Stimulated activated CD4-positive, alpha-beta T cell treated with anti-CD3 and anti-CD28 coated beads, TNF-alpha, amount 100 ng/mL, for 48 hours (primary cell): ENCODE measurements around the gene PSENEN.
A peak's percentile ranks its signal among the peaks of the same experiment; 100 is the strongest.
"Not testable (repeated sequence)": the region's sequence is repeated elsewhere in the genome, so short reads cannot be mapped to it uniquely, and the experiment has no call there.

Source experiments
- DNase-seq, 3 donors: peaks; one replicate each; pipeline ENCODE4 v3.0.0-alpha.2; 2020; ENCODE audit warnings: low read depth in 3 of 3

The PSENEN gene

DNA sequence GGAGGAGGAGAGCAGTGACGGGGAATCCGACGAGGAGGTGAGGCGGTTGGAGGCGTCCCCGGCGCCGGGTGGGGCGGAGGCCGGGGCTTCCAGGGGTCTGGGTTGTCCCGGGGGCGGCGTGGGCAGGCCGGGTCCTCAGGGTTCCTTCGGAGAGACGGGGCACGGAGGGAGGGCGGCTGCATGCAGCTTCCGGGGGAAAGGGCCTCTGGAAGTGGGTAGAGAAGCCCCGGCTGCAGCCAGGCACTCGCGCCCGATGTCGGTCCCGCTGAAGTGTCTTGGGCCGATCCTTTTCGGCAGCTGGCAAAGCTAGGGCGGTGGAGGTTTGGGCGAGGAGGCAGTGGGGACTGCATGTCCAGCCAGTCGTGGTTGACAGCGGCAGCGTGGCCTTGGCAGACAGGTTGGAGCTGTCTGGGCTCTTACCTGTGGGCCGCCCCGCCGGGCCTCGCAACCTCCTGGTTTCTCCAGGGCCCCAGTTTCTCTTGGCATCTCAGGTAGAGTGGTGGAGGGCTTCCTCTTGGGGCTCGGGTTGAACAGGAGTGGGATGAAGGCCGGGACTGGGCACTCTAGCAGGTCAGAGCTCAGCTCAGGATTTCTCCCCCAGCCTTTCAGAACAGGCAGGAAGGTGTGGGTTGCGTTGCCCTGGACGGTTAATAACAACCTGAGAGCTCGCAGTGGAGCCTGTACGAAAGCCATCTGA lies 27.0 kb upstream of the PSENEN start:
- DNase-seq, result peak in 1 of 3 donors; percentile 53

DNA sequence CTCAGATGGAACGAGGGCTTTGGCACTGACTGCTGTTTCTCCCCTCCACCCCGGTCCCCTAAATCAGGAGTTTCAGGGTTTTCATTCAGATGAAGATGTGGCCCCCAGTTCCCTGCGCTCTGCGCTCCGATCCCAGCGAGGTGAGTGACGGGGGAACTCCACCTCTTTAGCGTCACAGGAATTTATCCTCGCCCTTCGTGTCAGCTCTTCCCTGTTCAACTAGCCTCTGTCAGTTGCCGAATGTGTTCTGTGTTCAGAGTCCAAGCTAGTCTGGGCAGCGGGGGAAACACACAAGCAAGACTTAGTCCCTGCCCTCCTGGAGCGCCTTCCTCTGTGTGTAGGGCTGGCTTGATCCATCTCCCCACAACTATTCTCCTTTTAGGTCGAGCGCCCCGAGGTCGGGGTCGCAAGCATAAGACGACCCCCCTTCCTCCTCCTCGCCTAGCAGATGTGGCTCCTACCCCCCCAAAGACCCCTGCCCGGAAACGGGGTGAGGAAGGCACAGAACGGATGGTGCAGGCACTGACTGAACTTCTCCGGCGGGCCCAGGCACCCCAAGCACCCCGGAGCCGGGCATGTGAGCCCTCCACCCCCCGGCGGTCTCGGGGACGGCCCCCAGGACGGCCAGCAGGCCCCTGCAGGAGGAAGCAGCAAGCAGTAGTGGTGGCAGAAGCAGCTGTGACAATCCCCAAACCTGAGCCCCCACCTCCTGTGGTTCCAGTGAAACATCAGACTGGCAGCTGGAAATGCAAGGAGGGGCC lies 25.9 kb upstream of the PSENEN start:
- DNase-seq, result no peak

- DNase-seq, result no peak
Observed at GRCh38 chr19:35720163-35720524, 25.3 kb upstream of the PSENEN start.

- no peak for DNase-seq
Observed at GRCh38 chr19:35720648-35721047, 24.8 kb upstream of the PSENEN start.

DNA sequence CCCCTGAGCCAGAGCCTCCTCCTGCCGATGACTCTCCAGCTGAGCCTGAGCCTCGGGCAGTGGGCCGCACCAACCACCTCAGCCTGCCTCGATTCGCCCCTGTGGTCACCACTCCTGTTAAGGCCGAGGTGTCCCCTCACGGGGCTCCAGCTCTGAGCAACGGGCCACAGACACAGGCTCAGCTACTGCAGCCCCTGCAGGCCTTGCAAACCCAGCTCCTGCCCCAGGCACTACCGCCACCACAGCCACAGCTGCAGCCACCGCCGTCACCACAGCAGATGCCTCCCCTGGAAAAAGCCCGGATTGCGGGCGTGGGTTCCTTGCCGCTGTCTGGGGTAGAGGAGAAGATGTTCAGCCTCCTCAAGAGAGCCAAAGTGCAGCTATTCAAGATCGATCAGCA lies 24.1 kb upstream of the PSENEN start:
- DNase-seq, result no peak

DNA sequence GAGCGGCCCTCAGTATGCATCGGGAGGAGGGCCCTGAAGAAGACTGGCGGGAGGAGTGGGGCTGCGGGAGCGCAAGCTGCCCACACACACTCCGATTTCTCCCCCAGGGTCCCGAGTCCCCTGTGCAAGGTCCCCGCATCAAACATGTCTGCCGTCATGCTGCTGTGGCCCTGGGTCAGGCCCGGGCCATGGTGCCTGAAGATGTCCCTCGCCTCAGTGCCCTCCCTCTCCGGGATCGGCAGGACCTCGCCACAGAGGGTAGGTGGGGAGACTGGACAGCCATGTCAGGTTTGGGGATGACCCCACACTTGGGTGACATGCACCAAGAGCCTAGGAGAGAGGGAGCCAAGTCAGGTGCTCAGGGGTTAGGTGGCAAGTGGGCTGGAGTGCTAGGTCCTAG lies 23.0 kb upstream of the PSENEN start:
- no peak for DNase-seq

DNA sequence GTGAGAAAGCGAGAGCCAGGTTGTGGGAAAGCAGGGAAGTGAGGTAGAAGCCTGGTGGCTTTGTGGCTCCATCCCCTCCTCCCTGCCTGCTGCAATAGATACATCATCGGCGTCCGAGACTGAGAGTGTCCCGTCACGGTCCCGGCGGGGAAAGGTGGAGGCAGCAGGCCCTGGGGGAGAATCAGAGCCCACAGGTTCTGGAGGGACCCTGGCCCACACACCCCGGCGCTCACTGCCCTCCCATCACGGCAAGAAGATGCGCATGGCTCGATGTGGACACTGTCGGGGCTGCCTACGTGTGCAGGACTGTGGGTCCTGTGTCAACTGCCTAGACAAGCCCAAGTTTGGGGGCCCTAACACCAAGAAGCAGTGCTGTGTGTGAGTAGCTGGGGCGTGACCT lies 22.6 kb upstream of the PSENEN start:
- DNase-seq, result no peak

GRCh38 chr19:35723671-35724070 lies 21.8 kb upstream of the PSENEN start:
- DNase-seq, result no peak

GRCh38 chr19:35724132-35724531 lies 21.3 kb upstream of the PSENEN start:
- DNase-seq, result not testable (repeated sequence)

DNA sequence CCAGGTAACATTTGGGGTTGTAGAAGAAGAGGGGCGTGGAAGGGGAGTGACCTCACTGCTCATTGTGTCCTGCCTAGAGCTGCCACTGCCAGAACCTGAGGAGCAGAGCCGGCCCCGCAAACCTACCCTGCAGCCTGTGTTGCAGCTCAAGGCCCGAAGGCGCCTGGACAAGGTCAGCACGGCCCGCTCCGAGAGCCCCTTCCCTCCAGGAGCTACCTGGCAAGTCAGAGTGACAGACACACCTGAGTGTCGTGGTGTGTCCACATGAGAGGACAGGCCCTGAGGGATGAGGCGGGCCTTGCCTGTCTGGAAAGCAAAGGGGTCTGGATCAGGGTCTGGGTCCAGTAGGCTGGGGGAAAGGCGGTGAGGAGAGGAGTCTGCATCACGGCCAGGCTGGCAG lies 20.9 kb upstream of the PSENEN start:
- DNase-seq, result no peak

GRCh38 chr19:35725216-35725861 lies 20.1 kb upstream of the PSENEN start:
- DNase-seq, result no peak

DNA sequence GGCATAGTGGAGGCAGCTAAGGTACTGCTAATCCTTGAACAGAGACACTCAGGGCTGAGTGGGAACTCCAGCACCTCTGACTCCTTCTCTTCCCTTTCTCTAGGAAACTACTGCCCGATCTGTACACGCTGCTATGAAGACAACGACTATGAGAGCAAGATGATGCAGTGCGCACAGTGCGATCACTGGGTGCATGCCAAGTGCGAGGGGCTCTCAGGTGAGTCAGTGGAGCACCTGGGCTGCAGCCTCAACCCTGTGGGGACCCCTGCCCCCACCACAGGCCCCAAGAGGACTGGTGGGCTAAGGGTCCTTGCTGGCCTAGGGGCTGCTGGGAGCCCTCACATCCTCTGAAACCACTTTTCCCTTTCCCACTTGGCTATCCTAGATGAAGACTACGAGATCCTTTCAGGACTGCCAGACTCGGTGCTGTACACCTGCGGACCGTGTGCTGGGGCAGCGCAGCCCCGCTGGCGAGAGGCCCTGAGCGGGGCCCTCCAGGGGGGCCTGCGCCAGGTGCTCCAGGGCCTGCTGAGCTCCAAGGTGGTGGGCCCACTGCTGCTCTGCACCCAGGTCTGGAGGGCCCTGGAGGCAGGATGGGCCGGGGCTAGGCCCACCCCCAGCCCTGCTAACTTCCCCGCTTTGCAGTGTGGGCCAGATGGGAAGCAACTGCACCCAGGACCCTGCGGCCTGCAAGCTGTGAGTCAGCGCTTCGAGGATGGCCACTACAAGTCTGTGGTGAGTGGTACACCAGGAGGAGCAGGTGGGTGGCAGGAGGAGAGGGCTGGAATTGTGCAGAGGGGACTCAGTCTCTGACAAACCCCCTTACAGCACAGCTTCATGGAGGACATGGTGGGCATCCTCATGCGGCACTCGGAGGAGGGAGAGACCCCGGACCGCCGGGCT lies 18.1 kb upstream of the PSENEN start:
- DNase-seq, result no peak

- no peak for DNase-seq
Observed at GRCh38 chr19:35727956-35728706, 17.3 kb upstream of the PSENEN start.

DNA sequence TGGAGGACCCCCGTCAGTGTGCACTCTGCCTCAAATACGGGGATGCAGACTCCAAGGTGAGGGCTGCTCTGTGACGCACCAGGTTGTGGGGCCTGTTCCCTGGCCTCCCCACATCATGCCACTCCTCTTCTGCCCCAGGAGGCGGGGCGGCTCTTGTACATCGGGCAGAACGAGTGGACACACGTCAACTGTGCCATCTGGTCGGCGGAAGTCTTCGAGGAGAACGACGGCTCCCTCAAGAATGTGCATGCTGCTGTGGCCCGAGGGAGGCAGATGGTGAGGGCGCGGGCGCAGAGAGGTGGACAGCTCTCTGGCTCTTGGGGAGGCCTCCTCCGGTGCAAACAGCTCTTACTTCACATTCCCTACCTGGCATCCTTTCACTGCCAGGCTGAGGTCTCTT lies 16.4 kb upstream of the PSENEN start:
- no peak for DNase-seq

GRCh38 chr19:35729763-35730162 lies 15.7 kb upstream of the PSENEN start:
- no peak for DNase-seq

DNA sequence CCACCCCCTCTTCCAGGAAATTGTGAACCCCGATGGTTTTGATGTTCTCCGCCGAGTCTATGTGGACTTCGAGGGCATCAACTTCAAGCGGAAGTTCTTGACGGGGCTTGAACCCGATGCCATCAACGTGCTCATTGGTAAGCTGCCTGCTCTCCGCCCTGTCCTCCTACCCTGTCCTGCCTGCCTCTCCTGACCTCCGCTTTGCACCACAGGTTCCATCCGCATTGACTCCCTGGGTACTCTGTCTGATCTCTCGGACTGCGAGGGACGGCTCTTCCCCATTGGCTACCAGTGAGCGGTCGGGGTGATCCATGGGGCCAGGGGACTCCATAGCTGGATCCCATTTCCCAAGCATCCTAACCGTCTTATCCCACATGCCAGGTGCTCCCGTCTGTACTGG lies 15.1 kb upstream of the PSENEN start:
- no peak for DNase-seq

DNA sequence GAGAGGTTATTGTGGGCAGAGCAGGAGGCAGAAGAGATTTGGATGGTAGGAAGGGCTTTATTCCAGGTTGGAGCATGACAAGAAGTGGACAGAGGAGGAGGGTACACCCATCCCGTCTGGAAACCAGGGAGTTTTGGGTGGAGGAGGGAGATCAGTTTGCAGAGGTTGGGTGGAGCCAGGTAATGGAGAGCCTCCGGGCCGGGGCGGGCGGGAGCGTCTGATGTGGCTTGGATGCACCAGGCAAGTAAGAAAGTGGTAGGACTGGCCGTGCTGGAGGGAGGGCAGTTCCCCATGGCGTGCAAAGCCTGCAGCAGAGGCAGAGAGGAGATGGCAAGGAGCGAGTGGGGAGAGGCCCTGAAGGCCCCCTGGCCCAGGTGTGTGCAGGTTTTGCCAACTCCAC lies 14.1 kb upstream of the PSENEN start:
- DNase-seq, result no peak

GRCh38 chr19:35731779-35732405 lies 13.6 kb upstream of the PSENEN start:
- DNase-seq, result no peak

GRCh38 chr19:35732540-35733179 lies 12.8 kb upstream of the PSENEN start:
- DNase-seq, result no peak
